KMS-11 (cell line): ENCODE results near the gene ACHE.

Experiments
- H2AFZ ChIP-seq: fragments of 200-600 bp; sonication (generic); 2 replicates; pipeline ENCODE4 v1.6.1; 2016; ENCODE audit warnings: antibody characterized with exemption, mixed run types, low read depth
- H3K27ac ChIP-seq: fragments of 200-600 bp; sonication (generic); 2 replicates; pipeline ENCODE4 v1.6.1; 2016; ENCODE audit warnings: mild to moderate bottlenecking, mixed run types
- H3K27me3 ChIP-seq: fragments of 200-600 bp; sonication (generic); 2 replicates; pipeline ENCODE4 v1.6.1; 2017; ENCODE audit warnings: mild to moderate bottlenecking, low read depth, mixed run types, moderate library complexity; ENCODE audit not compliant: insufficient read depth
- H3K36me3 ChIP-seq: fragments of 200-600 bp; sonication (generic); 2 replicates; pipeline ENCODE4 v1.6.1; 2017; ENCODE audit warnings: mild to moderate bottlenecking, mixed run types; ENCODE audit not compliant: insufficient read depth
- H3K4me1 ChIP-seq: fragments of 200-600 bp; sonication (generic); 2 replicates; pipeline ENCODE4 v1.6.1; 2016; ENCODE audit warnings: mild to moderate bottlenecking, low read depth, mixed run types; ENCODE audit not compliant: poor library complexity, severe bottlenecking
- H3K4me2 ChIP-seq: fragments of 200-600 bp; sonication (generic); 2 replicates; pipeline ENCODE4 v1.7.0; 2016; ENCODE audit warnings: mild to moderate bottlenecking, mixed run types
- H3K4me3 ChIP-seq: fragments of 200-600 bp; sonication (generic); IDR thresholded peaks from 2 replicates; pipeline ENCODE4 v1.6.1; 2017; ENCODE audit warnings: low read depth, low read length, mixed read lengths; ENCODE audit not compliant: insufficient read depth
- H3K79me2 ChIP-seq: fragments of 200-600 bp; sonication (generic); 2 replicates; pipeline ENCODE4 v1.6.1; 2016; ENCODE audit warnings: low read depth, mixed run types; ENCODE audit not compliant: insufficient read depth
- H3K9ac ChIP-seq: fragments of 200-600 bp; sonication (generic); 2 replicates; pipeline ENCODE4 v1.6.1; 2016; ENCODE audit warnings: mild to moderate bottlenecking, mixed run types
- H4K20me1 ChIP-seq: fragments of 200-600 bp; sonication (generic); 2 replicates; pipeline ENCODE4 v1.6.1; 2016; ENCODE audit warnings: mild to moderate bottlenecking, mixed run types; ENCODE audit not compliant: insufficient read depth
- TF ChIP-seq, protein P1 (sequence below): fragments of 200-600 bp; sonication (generic); conservative IDR thresholded peaks from 2 replicates; pipeline ENCODE4 v1.6.1; 2017; ENCODE audit warnings: low read depth, mild to moderate bottlenecking, antibody characterized with exemption, low read length, moderate library complexity, mixed read lengths

Gene ACHE

DNA sequence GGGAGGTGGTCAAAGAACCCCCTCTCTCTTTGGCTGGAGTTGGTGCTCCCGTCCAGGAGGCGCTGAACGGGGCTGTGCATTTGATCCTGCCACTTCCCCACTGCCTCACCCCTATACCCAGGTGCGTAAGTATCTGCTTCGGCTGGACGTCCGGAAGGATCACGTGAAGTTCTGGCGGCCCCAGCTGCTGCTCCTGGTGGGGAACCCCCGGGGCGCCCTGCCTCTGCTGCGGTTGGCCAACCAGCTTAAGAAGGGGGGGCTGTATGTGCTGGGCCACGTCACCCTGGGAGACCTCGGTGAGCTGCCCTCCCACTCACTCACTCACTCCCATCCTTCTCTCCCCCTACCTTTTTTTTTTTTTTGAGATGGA, 34.1 kb downstream of the ACHE start:
- Histone ChIP-seq H3K27me3 (no peaks in the 10 kb centered on the region), H3K4me2 (no peak overlapping the region), H2AFZ (no peak overlapping the region), H3K79me2 (no peaks in the 10 kb centered on the region), H4K20me1 (no peaks in the 10 kb centered on the region), H3K36me3 (no peaks in the 10 kb centered on the region), H3K4me1 (no peaks in the 10 kb centered on the region), H3K9ac (no peak overlapping the region), H3K4me3 (no peak overlapping the region), H3K27ac (no peak overlapping the region)
- TF ChIP-seq, protein P1, sequence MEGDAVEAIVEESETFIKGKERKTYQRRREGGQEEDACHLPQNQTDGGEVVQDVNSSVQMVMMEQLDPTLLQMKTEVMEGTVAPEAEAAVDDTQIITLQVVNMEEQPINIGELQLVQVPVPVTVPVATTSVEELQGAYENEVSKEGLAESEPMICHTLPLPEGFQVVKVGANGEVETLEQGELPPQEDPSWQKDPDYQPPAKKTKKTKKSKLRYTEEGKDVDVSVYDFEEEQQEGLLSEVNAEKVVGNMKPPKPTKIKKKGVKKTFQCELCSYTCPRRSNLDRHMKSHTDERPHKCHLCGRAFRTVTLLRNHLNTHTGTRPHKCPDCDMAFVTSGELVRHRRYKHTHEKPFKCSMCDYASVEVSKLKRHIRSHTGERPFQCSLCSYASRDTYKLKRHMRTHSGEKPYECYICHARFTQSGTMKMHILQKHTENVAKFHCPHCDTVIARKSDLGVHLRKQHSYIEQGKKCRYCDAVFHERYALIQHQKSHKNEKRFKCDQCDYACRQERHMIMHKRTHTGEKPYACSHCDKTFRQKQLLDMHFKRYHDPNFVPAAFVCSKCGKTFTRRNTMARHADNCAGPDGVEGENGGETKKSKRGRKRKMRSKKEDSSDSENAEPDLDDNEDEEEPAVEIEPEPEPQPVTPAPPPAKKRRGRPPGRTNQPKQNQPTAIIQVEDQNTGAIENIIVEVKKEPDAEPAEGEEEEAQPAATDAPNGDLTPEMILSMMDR: no peak

DNA sequence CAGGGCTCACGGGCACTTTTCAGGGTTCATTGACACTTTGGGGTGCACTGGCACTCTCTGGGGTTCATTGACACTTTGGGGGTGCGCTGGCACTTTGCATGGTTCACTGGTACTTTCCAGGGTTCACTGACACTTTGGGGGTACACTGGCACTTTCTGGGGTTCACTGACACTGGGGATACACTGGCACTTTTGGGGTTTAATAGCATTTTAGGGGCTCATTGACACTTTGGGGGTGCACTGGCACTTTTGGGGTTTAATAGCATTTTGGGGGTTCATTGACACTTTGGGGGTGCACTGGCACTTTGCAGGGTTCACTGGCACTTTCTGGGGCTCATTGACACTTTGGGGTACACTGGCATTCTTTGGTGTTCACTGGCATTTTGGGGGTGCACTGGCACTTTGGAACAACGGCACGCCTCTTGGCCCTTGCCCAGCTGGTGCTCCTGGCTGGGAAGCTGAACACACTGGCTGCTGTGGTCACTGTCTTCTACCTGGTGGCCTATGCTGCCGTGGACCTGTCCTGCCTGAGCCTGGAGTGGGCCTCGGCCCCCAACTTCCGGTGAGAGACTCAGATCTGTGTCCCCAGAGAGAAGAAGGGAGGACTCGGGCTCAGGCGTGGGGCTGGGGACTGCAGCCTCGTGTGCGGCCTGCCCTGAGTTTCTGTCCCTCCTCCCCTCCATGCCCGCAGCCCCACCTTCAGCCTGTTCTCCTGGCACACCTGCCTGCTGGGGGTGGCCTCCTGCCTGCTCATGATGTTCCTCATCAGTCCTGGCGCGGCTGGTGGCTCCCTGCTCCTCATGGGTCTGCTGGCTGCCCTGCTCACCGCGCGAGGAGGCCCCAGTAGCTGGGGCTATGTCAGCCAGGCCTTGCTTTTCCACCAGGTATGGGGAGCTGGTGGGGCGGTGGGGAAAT, 34.7 kb downstream of the ACHE start:
- no peaks in the 10 kb centered on the region for H4K20me1 ChIP-seq
- H3K36me3 ChIP-seq: no peaks in the 10 kb centered on the region
- no peaks in the 10 kb centered on the region for H3K4me1 ChIP-seq
- no peak overlapping the region for H3K4me3 ChIP-seq
- no peaks in the 10 kb centered on the region for H3K27me3 ChIP-seq
- TF ChIP-seq, protein P1: no peak
- no peak overlapping the region for H3K9ac ChIP-seq
- H2AFZ ChIP-seq: no peak overlapping the region
- no peak overlapping the region for H3K27ac ChIP-seq
- no peaks in the 10 kb centered on the region for H3K79me2 ChIP-seq
- no peak overlapping the region for H3K4me2 ChIP-seq

DNA sequence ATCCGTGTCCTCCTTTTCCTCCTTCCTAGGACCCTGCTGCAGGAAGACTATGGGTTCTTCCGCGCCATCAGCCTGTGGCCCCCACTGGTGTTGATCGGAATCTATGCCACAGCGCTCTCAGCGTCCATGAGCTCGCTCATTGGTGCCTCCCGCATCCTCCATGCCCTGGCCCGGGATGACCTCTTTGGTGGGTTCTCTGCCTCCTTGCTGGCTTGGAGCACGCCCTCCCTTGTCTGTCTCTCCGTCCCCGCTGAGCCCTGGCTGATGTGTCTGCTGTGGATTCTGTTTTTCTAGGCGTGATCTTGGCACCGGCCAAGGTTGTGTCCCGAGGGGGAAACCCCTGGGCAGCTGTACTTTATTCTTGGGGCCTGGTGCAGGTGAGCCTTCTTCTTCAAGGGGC, 35.8 kb downstream of the ACHE start:
- H3K4me3 ChIP-seq: no peak overlapping the region
- no peaks in the 10 kb centered on the region for H3K36me3 ChIP-seq
- TF ChIP-seq, protein P1: no peak
- no peak overlapping the region for H3K9ac ChIP-seq
- no peaks in the 10 kb centered on the region for H3K79me2 ChIP-seq
- no peak overlapping the region for H3K4me2 ChIP-seq
- H4K20me1 ChIP-seq: no peaks in the 10 kb centered on the region
- H2AFZ ChIP-seq: no peak overlapping the region
- no peaks in the 10 kb centered on the region for H3K27me3 ChIP-seq
- no peak overlapping the region for H3K27ac ChIP-seq
- no peaks in the 10 kb centered on the region for H3K4me1 ChIP-seq

DNA sequence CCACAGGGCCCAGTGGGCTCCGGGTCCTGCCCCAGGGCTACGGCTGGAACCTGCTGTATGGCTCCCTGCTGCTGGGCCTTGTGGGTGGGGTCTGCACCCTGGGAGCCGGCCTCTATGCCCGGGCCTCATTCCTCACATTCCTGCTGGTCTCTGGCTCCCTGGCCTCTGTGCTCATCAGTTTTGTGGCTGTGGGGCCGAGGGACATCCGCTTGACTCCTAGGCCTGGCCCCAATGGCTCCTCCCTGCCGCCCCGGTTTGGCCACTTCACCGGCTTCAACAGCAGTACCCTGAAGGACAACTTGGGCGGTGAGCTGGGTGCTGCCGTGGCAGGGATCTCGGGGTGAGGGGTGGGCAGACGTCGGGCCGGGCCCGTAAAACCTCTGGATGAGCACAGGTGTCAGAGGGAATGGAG, 38.8 kb downstream of the ACHE start:
- Histone ChIP-seq H2AFZ (no peak overlapping the region), H4K20me1 (no peaks in the 10 kb centered on the region), H3K4me1 (peaks cover under 1% of the 10 kb centered on the region), H3K4me2 (no peak overlapping the region), H3K27me3 (no peaks in the 10 kb centered on the region), H3K27ac (no peak overlapping the region), H3K9ac (no peak overlapping the region), H3K79me2 (peaks cover 5% of the 10 kb centered on the region; the same call in 1 of the 2 replicates), H3K36me3 (no peaks in the 10 kb centered on the region), H3K4me3 (no peak overlapping the region)
- TF ChIP-seq, protein P1: no peak
